Endothelial cell of umbilical vein (primary cell): Measurements from ENCODE around the gene EDA. TPM values are rescaled to one million over a fixed set of nuclear protein-coding genes. Genes with fewer than 3 reads are reported as not detected.

Experiments used
- BruUV-seq: library from RNA; stranded (reverse); fragments of 400-500 nt; replicated peaks from 2 replicates; lab custom pipeline; 2021; lab: Mats Ljungman, UMichigan
- CTCF ChIA-PET: fragments of 300-600, 350-600 bp; sonication (Branson Sonifier 250); formaldehyde crosslinking; loops from one replicate; lab custom pipeline; 2021; ENCODE audit warnings: antibody characterized with exemption, inconsistent platforms; lab: Charles Lee
- POLR2A ChIA-PET: fragments of 300-600, 350-600 bp; sonication (Branson Sonifier 250); formaldehyde crosslinking; loops from one replicate; lab custom pipeline; 2021; ENCODE audit warnings: antibody characterized with exemption, inconsistent platforms; lab: Charles Lee
- DNase-seq: peaks from one replicate; pipeline ENCODE4 v3.0.0-alpha.2; 2011; ENCODE audit warnings: low read depth, low spot score
- FAIRE-seq: peaks from 2 replicates; lab custom pipeline; 2011; peaks lifted over from hg19 to GRCh38; lab: Jason Lieb, UNC
- H2AFZ ChIP-seq: 2 replicates; pipeline ENCODE4 v1.6.0; 2012; ENCODE audit warnings: low read depth, low read length, control low read depth, inconsistent platforms
- H3K27ac ChIP-seq: 2 replicates; pipeline ENCODE4 v1.5.1; 2011; ENCODE audit warnings: low read depth, mild to moderate bottlenecking, control low read depth, low read length, moderate library complexity; ENCODE audit not compliant: insufficient read depth
- H3K27me3 ChIP-seq, 2 experiments: 2 replicates each; pipeline versions ENCODE4 v1.6.0 to v1.6.1; 2011; ENCODE audit warnings: low read length in 2 of 2, mixed read lengths in 1 of 2; ENCODE audit not compliant: control insufficient read depth in 2 of 2, insufficient read depth in 2 of 2
- H3K36me3 ChIP-seq, 2 experiments: 2 replicates in 1 of 2; 3 replicates in 1 of 2; pipeline ENCODE4 v1.5.1; 2011; ENCODE audit warnings: low read length in 2 of 2, mild to moderate bottlenecking in 1 of 2, moderate library complexity in 1 of 2; ENCODE audit not compliant: control insufficient read depth in 2 of 2, insufficient read depth in 2 of 2; ENCODE audit errors: extremely low read depth in 1 of 2
- H3K4me1 ChIP-seq: 3 replicates; pipeline ENCODE4 v1.5.1; 2011; ENCODE audit warnings: mild to moderate bottlenecking, low read length; ENCODE audit not compliant: control insufficient read depth, insufficient read depth; ENCODE audit errors: extremely low read depth
- H3K4me2 ChIP-seq: 2 replicates; pipeline ENCODE4 v1.6.1; 2011; ENCODE audit warnings: low read length, control low read depth, mixed read lengths; ENCODE audit not compliant: insufficient read depth
- H3K4me3 ChIP-seq, 3 experiments: fragments of 200-600 bp in 1 of 3; sonication (generic), shearing (Covaris generic) in 1 of 3; replicated peaks in 1 of 3; 2 replicates each; pipeline ENCODE4 v1.5.1; 2011 to 2016; ENCODE audit warnings: control low read depth in 3 of 3, low read length in 3 of 3, mild to moderate bottlenecking in 2 of 3, inconsistent platforms in 1 of 3, low read depth in 1 of 3, moderate library complexity in 1 of 3; ENCODE audit not compliant: insufficient read depth in 1 of 3
- H3K79me2 ChIP-seq: 2 replicates; pipeline ENCODE4 v1.6.0; 2012; ENCODE audit warnings: low read length, inconsistent platforms; ENCODE audit not compliant: control insufficient read depth, insufficient read depth
- H3K9ac ChIP-seq: replicated peaks from 2 replicates; pipeline ENCODE3; 2011; ENCODE audit warnings: low read length, control low read depth; ENCODE audit not compliant: insufficient read depth; ENCODE audit errors: extremely low read depth
- H3K9me1 ChIP-seq: replicated peaks from 3 replicates; pipeline ENCODE4 v1.6.0; 2011; ENCODE audit warnings: mild to moderate bottlenecking, low read length; ENCODE audit not compliant: control insufficient read depth, insufficient read depth; ENCODE audit errors: extremely low read depth
- H3K9me3 ChIP-seq: replicated peaks from 2 replicates; pipeline ENCODE4 v1.5.1; 2012; ENCODE audit warnings: low read length, inconsistent platforms; ENCODE audit not compliant: control insufficient read depth, insufficient read depth
- H4K20me1 ChIP-seq: replicated peaks from 2 replicates; pipeline ENCODE3; 2011; ENCODE audit warnings: mild to moderate bottlenecking, low read length; ENCODE audit not compliant: control insufficient read depth, insufficient read depth; ENCODE audit errors: extremely low read depth
- EZH2 ChIP-seq: IDR thresholded peaks from 2 replicates; pipeline ENCODE4 v1.6.1; 2012; ENCODE audit warnings: borderline replicate concordance, low read depth, mild to moderate bottlenecking, moderate library complexity, low read length, inconsistent platforms; ENCODE audit not compliant: severe bottlenecking
- FOS ChIP-seq: IDR thresholded peaks from 2 replicates; pipeline ENCODE4 v1.6.1; 2011; ENCODE audit warnings: mild to moderate bottlenecking, low read length, moderate library complexity, borderline replicate concordance; ENCODE audit not compliant: insufficient read depth
- GATA2 ChIP-seq: IDR thresholded peaks from 2 replicates; pipeline ENCODE4 v1.7.0; 2011; ENCODE audit warnings: low read depth, mild to moderate bottlenecking, moderate library complexity, mixed read lengths, low read length; ENCODE audit not compliant: insufficient read length, insufficient read depth
- JUN ChIP-seq: IDR thresholded peaks from 2 replicates; pipeline ENCODE4 v1.6.1; 2011; ENCODE audit warnings: borderline replicate concordance, low read depth; ENCODE audit not compliant: insufficient read length, insufficient read depth
- MAX ChIP-seq: IDR thresholded peaks from 2 replicates; pipeline ENCODE4 v1.6.1; 2011; ENCODE audit not compliant: insufficient read depth, insufficient read length
- MYC ChIP-seq: IDR thresholded peaks from one replicate; pipeline ENCODE4 v1.6.1; 2011; ENCODE audit warnings: mild to moderate bottlenecking, low read depth, low read length
- POLR2A ChIP-seq: IDR thresholded peaks from 2 replicates; pipeline ENCODE4 v1.6.1; 2012; ENCODE audit warnings: low read depth, mild to moderate bottlenecking, control low read depth, low read length
- POLR2AphosphoS5 ChIP-seq: IDR thresholded peaks from 2 replicates; pipeline ENCODE4 v1.6.1; 2012; ENCODE audit warnings: low read depth, mild to moderate bottlenecking, control low read depth, low read length, moderate library complexity; ENCODE audit not compliant: insufficient read depth
- dilution Hi-C: fragments of 300-500 bp; cut with MboI; formaldehyde crosslinking; loops from one replicate; pipeline ENCODE4 v1.15.0; 2019; ENCODE audit warnings: low sequenced_read_pairs; ENCODE audit not compliant: extremely low pct_ligation_motif_present
- intact Hi-C: fragments of 100-400 bp; cut with micrococcal nuclease; formaldehyde crosslinking; loops from one replicate; pipeline ENCODE4 v1.10.0; 2022
- polyA plus RNA-seq, 4 experiments: library from polyadenylated mRNA; depleted of rRNA in 3 of 4; stranded (reverse) in 3 of 4; unstranded in 1 of 4; fragments of >200 nt; gene quantifications; 2 replicates each; pipeline versions ENCODE4 v1.2.1 to v1.2.3, GENCODE V29; 2011 to 2012; ENCODE audit warnings: missing spikeins in 1 of 4
- total RNA-seq: library from RNA; stranded (reverse); gene quantifications from 2 replicates; pipeline ENCODE4 v1.2.3, GENCODE V29; 2021
- TF ChIP-seq, protein P1 (sequence below), 2 donors: IDR thresholded peaks; 1 replicate in 1 of 2; 2 replicates in 1 of 2; pipeline ENCODE4 v1.5.1; 2011; ENCODE audit warnings: low read length in 2 of 2, mild to moderate bottlenecking in 2 of 2, moderate library complexity in 2 of 2, control low read depth in 1 of 2, inconsistent platforms in 1 of 2, low read depth in 1 of 2; ENCODE audit not compliant: insufficient read depth in 1 of 2; ENCODE audit errors: extremely low read depth in 1 of 2

EDA gene
- total and polyA plus RNA-seq, 2 donors (not counting 3 experiments of a cell fraction or from before 2014, with no cell fraction given) = 0.37 to 1.2 TPM

- H3K9me1 ChIP-seq = no peaks in the 10 kb centered on the region
- H3K4me2 ChIP-seq = no peak overlapping the region
- H4K20me1 ChIP-seq = no peaks in the 10 kb centered on the region
- BruUV-seq = no TSS peak
- dilution Hi-C loops (no loop called here), intact Hi-C loops (no loop called here)
- H3K27ac ChIP-seq = no peak overlapping the region
- H3K9me3 ChIP-seq = no peaks in the 10 kb centered on the region
- FAIRE-seq (no peak), DNase-seq (no peak)
- no peak overlapping the region for H3K9ac ChIP-seq
- ChIA-PET POLR2A (no interaction called here), CTCF (no interaction called here)
- H3K36me3 ChIP-seq = no peaks in the 10 kb centered on the region
- H2AFZ ChIP-seq = no peak overlapping the region
- H3K79me2 ChIP-seq = no peaks in the 10 kb centered on the region
- TF ChIP-seq POLR2AphosphoS5 = no peak
- no peak for TF ChIP-seq EZH2
- TF ChIP-seq, protein P1, sequence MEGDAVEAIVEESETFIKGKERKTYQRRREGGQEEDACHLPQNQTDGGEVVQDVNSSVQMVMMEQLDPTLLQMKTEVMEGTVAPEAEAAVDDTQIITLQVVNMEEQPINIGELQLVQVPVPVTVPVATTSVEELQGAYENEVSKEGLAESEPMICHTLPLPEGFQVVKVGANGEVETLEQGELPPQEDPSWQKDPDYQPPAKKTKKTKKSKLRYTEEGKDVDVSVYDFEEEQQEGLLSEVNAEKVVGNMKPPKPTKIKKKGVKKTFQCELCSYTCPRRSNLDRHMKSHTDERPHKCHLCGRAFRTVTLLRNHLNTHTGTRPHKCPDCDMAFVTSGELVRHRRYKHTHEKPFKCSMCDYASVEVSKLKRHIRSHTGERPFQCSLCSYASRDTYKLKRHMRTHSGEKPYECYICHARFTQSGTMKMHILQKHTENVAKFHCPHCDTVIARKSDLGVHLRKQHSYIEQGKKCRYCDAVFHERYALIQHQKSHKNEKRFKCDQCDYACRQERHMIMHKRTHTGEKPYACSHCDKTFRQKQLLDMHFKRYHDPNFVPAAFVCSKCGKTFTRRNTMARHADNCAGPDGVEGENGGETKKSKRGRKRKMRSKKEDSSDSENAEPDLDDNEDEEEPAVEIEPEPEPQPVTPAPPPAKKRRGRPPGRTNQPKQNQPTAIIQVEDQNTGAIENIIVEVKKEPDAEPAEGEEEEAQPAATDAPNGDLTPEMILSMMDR (IDR thresholded peaks at IDR 0.05; ENCODE audit: extremely low read depth in 1 of 2, insufficient read depth in 1 of 2, low read depth in 1 of 2, low read length in 2 of 2) = no peak
- no peak for TF ChIP-seq JUN
- TF ChIP-seq MYC = no peak
- no peak for TF ChIP-seq FOS
- TF ChIP-seq GATA2 = no peak
- no peak for TF ChIP-seq POLR2A
- TF ChIP-seq MAX = no peak
- no peaks in the 10 kb centered on the region for H3K27me3 ChIP-seq
- H3K4me3 ChIP-seq = no peak overlapping the region
- H3K4me1 ChIP-seq = no peaks in the 10 kb centered on the region
Measured at GRCh38 chrX:69741721-69742120, 125.8 kb downstream of the EDA start.
